Right ventricle myocardium superior (tissue), 1 donor: Measurements from ENCODE around the gene PTPRN2. TPM values are rescaled to one million over a fixed set of nuclear protein-coding genes. Genes with fewer than 3 reads are reported as not detected.

Experiments used
- ATAC-seq: fragments of 200-7000 bp; cut with Tn5 transposase; one replicate; pipeline ENCODE4 v1.9.1; 2020; ENCODE audit warnings: mild to moderate bottlenecking; ENCODE audit not compliant: poor library complexity
- DNase-seq: peaks from one replicate; pipeline ENCODE4 v3.0.0-alpha.2; 2020
- intact Hi-C: fragments of 100-400 bp; cut with DNase I; formaldehyde crosslinking; loops from one replicate; pipeline ENCODE4 v1.11.2; 2022
- total RNA-seq: library from RNA; stranded (reverse); fragmentation: NEBNext Ultra II Directional; extraction: Animal tissue kit (Norgen Biotek cat#: 25700); gene quantifications from one replicate; pipeline ENCODE4 v1.2.1, GENCODE V29; 2021
- donor health status: DM: no; HTN: yes; CAD: no; lungs with severe emphysema.

PTPRN2 gene
- total RNA-seq, 1 donor from 2014 or later = 1.2 TPM

DNA sequence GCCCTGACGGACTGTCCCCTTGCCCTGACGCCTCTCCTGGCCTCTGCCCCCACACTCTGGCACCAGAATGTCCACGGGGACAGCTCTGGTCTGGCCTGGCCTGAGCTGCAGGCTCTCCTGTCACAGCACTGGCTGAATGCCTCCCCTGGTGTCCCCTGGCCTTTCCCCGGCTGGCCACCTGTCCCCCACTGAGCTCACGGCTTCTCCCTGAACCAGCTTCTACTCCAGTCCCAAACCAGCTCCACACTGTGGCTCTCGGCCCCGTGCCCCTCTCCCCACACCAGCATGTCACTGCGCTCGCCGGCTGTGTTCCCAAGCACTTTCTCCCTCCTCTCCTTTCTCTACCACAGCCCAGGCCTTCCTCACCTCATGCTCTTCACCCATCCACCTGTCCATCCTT, 864.4 kb downstream of the PTPRN2 start:
- no peak for ATAC-seq
- no peak for DNase-seq
- intact Hi-C loops = no loop called here

DNA sequence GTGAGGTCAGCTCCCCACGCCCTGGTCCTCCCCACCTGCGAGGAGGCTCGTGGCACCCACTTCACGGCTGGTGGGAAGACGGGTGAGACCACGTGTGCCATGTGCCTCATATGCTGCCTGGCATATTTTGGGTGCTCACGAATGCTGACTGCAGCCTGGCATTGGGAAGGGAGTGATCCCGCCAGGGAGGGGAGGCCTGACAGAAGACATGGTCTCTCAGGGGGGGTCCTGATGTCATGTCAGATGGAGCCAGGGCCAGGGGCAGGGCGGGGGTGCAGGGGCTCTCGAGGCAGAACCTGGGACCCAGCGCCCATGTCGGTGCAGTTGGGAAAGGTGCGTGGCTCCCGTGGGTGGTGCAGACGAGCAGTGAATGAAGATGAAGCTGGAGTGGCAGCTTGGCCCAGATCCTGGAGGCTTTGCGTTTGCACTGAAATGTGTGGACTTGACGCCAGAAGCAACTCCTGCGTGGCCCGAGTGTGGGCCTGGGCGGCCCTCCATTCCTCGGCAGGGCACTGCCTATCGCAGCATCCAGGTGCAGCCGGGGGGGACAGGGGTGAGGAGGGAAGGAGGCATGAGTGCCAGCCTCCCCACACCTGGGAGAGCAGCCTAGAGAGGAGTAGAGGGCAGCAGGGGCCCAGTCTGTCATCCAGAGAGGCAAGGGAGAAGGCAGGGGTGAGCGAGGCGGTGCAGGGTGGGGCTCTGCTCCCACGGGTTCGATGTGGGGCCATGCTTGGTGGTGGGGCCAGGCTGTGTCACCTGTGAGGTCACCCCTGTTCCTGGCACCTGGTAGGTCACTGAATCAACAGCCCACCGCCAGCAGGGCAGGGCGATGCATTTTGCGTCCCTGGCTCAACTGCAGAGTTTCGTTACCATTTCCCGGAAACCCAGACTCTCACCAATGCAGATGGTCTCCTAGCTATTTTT, 865.2 kb downstream of the PTPRN2 start:
- no peak for DNase-seq
- intact Hi-C loops = no loop called here
- no peak for ATAC-seq

DNA sequence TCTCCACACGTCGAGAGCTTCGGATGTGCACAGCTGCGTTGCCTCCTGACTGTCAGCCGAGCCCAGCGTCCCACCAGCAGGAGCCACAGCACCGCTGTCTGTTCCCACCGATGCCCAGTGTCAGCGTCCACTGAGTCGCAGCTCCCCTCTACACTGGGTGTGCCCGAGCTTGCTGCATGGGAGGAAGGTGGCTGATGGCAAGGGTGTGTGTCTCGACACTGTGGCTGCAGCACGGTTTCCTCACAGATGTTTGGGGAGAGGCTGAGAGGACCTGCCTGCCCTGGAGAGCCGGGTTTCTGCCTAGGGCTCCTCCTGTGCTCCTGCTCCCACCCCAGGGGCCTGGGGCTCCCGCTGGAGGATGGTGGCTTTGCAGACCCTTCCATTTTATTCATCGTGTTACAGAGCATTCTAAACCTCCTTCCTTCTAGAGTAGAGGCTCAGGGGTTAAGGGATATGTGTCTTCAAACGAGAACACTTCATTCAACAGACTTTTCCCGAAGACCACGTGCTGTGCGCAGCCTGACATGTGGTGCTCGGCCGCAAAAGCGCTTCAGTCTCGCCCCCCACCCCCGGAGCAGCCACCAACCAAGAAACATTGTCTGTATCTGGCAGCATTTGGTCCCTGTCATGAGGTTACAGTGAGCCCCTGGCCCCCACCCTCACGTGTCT, 866.0 kb downstream of the PTPRN2 start:
- no peak for ATAC-seq
- intact Hi-C loops = no loop called here
- no peak for DNase-seq

DNA sequence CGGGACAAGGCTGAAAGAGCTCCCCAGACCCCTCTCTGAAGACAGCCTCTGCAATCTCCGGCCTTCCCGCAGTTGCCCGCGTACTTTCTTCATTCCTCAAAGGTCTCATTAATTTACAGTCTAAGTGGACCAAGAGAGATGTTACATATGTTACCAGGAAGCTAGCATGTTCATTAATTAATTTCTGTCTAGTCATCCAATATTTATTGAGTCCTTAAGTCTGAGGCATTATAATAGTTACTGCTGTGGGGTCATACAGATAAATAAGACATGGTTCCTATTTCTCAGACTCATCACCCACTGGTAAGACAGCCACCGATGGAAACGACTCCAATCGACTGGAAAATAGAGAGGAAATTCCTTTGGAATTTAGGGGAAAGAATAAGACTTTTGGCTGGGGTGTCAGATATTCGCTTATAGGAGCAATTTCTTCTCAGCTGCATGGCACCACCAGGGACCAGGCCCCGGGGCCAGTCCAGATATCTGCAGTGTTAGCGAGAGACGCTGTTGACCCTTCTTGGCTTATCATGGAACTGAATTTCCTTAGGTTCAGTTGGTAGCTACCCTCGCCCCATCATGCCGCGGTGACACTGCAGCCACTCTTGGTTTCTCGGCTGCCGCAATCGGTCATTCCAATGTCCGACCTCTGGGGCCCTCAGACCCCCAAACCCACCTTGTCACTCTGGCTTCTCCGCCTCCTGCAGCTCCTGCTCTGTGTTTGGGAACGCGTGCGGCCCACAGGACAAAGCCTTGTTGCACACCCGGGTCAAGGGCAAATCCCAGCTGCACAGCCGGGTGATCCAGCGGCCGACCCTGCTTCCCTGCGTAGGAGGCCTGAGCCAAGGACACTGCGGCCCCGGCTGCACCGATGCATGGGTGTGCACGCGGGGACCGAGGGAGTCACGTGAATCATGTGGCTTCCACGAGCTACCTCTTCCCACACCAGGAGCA, 867.6 kb downstream of the PTPRN2 start:
- no peak for ATAC-seq
- intact Hi-C loops = no loop called here
- no peak for DNase-seq

DNA sequence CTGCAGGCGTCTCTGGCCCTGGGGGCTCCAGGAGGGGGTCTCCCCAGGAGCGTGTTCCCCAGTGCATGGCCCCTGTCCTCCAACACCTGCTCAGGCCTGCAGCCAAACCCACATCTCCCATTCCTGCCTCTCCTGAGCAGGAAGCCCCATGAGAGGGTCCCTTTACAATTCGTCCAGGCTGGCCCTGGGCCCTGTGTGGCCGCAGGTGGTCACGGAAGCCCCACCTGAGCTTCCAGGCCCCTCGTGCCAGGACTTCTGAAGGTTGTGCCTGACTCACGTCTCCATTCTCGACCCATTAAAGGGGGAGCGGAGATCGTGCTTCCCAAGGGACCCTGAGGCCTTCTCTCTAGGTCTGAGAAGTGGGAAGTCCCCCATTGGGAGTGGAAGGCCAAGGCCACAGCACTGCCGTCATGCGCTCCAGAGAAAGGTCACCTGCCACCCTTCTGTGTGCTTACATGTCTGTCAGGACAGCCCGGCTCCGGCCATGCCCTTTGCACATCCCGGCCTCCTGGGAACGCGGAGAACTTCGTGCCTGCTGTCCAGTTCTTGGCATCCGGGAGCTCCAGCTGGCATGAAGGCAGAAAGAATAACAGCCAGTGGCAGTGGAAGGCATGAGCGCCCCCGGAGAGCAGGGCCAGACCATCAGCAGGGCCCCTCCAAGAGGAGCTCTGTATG, 868.5 kb downstream of the PTPRN2 start:
- intact Hi-C loops = no loop called here
- ATAC-seq (no peak), DNase-seq (no peak)

DNA sequence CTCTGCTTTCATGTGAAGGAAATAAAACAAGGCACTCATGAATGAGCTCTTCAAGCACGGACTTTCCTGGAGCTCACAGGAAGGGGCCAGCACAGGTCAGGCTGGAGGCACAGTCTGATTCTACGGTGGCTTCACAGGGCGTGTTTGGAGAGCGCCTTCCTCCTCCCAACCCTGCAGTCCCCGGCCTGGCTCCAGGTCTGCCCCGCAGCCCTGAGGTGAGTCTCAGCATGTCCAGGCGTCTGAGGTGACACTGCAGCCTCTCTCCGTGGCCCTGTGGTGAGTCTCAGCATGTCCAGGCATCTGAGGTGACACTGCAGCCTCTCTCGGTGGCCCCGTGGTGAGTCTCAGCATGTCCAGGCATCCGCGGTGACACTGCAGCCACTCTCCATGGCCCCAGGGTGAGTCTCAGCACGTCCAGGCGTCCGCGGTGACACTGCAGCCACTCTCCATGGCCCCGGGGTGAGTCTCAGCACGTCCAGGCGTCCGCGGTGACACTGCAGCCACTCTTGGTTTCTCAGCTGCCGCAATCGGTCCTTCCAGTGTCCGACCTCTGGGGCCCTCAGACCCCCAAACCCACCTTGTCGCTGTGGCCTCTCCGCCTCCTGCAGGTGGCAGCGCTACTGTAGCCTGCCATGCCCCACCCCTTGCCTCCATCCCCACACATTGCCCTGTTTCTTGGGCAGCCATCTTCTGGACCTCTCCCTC, 869.2 kb downstream of the PTPRN2 start:
- no peak for DNase-seq
- no peak for ATAC-seq
- intact Hi-C loops = no loop called here

DNA sequence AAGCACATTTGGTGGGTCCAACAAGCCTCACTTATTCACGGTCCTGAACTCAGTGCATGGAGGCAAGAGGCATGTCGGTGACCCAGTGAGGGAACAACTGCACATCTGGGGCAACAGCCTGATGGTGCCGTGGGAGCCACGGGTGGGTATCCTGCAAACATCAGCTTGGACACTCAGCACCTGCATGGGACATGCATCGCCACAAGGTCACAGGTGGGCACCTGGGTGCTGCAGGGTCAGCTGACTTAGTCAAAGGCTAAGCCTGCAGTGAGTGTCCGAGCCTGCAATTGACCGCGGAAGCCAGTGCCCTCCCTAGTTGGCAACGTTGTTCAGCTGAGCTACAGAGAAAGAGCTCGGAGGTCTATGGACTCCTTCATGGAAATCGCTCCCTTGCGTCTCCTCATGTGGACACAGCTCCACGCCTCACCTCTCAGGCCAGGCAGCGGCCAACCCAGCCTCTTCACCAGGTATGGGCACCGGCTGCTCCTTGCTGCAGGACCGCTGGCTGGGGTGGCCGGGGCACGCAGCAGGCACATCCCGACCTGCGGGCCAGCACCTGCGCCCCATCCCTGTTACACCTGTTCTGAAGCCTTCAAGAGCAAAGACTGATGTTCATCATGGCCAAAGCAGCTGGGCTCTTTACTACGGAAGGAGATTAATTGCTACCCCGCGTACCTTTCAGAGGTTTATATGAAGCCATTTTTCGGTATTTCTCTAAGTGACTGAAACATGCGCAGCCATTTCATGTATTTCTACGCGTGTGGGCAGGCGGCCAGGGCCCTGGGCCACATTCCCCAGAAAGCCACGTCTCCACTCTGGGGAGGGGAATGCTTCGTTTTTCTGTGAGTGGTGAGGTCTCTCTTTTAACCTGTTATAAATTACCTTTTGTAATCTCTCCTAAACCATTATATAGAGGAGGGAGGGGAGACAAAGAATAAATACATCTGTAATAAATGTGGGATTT, 870.1 kb downstream of the PTPRN2 start:
- DNase-seq = no peak
- intact Hi-C loops = no loop called here
- no peak for ATAC-seq

DNA sequence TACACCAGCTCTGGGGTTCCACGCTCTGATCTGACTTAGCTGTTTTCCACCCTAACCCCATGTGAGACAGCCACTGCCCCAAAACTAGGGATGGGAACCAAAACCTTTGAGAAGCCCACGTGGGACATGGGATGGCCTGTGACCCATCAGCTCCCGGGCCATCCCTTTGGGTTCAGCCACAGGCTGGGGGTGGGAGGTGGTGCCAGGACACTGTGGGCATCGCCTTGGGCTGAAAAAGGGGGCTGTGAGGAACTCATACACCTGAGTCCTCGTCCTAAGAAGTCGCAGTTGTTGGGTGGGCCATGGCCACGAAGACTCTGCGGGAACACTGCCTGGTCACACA, 871.7 kb downstream of the PTPRN2 start:
- ATAC-seq (no peak), DNase-seq (no peak)
- intact Hi-C loops = no loop called here

DNA sequence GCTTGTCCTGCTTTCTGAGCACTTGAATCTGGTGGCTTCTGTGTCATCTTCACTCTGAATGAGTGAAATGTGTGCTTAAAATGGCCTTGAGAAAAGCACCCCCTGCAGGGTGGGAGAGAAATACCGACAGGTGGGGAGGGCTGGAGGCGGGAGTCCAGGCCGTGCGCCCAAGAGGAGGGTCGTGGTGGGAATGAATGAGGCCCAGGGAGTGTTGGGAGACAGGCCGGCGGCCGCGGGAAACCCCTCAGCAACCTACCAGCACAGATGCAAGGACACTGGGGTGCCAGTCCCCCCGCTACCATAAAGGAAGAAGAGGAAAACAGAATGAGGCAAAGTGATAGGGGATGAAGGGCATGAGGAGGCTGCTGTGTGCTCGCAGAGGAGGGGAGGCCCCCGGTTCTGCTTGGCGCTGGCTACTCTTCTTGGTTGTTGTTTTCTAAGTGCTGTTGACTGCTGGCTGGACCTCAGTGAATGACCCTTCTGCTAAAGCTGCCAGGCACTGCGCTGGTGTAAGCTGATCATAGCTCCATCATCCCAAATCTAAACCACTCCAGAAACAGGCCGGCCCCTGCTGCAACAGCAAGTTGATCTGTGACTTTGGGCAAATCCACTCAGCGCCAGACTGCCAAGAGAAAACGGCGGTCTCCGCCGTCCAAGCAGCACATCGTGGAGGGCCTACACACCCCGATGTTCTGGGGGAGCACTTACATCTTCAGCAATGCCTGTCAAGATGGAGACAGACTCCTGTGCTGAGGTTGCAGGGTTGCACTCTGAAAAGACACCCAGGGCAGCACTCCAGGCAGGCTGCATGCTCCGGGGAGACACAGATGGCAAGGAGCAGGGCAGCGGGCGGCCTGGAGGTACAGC, 872.3 kb downstream of the PTPRN2 start:
- ATAC-seq (no peak), DNase-seq (no peak)
- intact Hi-C loops = no loop called here

DNA sequence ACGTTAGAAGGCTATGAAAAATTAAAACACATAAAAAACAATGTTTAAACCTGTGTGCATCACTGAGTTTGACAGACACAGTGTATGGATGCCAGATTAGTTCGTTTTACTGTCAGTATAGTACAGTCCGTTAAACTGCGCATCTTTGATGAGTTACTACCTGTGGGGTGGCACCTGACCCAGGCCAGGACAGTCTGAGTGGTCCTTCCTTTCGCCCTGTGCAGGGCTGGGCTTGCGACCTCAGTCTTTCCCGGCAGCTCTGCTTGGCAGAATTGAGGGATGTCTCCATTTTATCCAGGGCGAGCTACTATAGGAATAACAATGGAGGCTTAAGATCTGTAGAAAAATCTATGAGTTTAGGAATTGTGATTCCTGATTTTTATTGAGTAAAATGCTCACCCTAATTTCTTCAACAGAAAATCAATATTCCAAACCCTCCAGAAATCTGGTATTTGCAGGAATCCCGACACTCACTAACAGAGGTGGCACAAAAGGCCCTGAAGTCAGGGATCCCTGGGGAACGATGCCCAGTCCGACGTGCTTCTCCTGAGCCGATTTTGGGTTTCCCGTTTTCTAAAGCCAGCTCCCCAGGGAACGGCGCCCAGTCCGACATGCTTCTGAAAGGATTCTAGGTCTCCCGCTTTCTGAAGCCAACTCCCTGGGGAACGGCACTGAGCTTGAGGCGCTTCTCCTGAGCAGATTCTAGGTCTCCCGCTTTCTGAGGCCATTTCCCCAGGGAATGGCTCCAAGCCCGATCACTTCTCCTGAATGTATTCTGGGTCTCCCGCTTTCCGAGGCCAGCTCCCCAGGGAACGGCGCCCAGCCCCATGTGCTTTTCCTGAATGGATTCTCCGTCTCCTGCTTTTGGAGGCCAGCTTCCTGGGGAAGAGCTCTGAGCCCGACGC, 873.2 kb downstream of the PTPRN2 start:
- intact Hi-C loops = no loop called here
- ATAC-seq (no peak), DNase-seq (no peak)

DNA sequence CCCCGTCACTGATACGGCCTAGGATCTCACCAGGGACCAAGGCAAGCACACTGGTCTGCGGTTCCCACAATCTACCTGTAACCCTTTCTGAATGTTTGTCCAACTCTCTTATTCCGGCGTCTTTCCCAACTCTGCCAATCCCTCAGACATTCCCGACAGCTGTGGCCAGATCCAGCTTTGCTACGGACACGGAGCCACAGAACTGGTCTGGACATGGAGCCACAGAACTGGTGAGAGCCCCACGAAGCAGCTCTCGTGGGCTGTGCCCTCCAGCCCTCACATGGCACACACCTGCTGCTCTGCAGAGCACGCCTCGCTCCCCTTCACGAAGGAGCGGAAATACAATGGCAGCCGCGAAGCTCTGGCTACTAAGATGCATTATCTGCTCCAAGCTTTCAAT, 874.0 kb downstream of the PTPRN2 start:
- ATAC-seq = no peak
- intact Hi-C loops = no loop called here
- DNase-seq = no peak

DNA sequence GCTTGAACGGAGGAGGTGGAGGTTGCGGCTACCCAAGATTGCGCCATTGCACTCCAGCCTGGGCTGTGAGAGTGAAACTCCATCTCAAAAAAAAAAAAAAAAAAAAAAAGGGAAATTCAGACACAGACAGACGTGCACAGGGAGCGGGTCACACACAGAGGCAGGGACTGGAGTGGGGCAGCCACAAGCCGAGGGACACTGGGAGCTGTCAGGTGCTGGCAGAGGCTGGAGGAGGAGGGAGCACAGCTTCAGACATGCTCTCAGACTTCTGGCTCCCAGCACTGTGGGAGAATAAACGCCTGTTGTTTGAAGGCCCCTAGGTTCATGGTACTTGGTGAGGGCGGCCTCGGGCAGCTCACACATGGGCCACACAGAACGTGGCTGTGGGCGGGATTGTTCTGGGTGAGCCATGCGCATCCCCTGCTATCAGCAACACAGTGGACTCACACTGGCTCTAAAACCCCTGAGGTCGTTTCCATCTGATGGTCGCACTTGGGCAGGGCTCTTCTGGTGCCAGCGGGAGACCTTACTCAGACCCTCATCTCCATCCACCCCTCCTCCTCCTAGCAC, 874.9 kb downstream of the PTPRN2 start:
- intact Hi-C loops = no loop called here
- ATAC-seq (no peak), DNase-seq (no peak)

DNA sequence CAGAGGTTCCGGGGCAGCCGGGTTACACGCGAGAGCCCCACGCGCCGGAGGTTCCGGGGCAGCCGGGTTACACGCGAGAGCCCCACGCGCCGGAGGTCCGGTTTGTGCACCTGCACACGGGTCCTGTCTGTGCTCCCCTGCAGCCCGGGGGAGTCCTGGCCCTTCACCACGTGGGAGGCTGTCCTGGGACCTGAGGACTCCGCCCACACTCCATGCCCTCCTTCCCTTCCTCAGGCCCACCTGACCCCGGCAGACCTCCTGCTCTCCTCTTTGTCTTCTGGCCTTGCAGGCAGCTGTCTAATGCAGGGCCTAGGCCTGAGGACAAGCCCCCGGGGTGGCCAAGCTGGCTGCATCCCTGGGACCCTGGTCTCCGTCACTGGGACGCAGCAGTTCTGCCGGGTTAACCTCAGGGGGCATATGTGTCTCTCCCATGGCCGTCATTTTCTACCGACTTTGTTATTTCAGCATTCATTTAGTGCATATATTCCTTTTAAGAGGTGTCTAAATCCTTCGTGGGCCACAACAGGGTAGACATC, 876.2 kb downstream of the PTPRN2 start:
- no peak for DNase-seq
- intact Hi-C loops = no loop called here

DNA sequence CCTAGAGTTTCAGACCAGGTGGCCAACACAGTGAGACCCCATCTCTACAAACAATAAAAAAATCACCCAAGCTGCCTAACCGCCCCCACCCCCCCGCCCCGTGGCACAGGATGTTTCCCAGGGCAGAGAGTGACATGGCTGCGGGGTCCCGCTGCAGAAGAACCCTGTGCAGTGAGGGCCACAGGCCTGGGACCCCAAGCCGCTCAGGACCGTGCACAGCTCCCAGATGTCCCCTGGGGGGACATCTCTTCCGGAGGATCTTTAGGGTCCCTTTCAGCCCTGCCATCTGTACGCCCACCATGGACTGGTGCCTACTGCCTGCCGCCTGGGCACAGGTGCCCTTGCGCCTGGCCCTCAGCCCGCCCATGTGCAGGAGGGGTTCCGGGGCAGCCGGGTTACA, 877.2 kb downstream of the PTPRN2 start:
- intact Hi-C loops = no loop called here
- ATAC-seq (no peak), DNase-seq (no peak)

More for the DNA sequence above, 876.2 kb downstream of the PTPRN2 start:
- ATAC-seq = no peak
